Smooth muscle cell of the brain vasculature (primary cell): ENCODE results near the gene HOOK2.
"Not testable (repeated sequence)": the region's sequence is repeated elsewhere in the genome, so short reads cannot be mapped to it uniquely, and the experiment has no call there.

Experiments
- DNase-seq: peaks from one replicate; pipeline ENCODE4 v3.0.0-alpha.2; 2012; ENCODE audit warnings: low read depth, low spot score

Gene HOOK2, protein sequence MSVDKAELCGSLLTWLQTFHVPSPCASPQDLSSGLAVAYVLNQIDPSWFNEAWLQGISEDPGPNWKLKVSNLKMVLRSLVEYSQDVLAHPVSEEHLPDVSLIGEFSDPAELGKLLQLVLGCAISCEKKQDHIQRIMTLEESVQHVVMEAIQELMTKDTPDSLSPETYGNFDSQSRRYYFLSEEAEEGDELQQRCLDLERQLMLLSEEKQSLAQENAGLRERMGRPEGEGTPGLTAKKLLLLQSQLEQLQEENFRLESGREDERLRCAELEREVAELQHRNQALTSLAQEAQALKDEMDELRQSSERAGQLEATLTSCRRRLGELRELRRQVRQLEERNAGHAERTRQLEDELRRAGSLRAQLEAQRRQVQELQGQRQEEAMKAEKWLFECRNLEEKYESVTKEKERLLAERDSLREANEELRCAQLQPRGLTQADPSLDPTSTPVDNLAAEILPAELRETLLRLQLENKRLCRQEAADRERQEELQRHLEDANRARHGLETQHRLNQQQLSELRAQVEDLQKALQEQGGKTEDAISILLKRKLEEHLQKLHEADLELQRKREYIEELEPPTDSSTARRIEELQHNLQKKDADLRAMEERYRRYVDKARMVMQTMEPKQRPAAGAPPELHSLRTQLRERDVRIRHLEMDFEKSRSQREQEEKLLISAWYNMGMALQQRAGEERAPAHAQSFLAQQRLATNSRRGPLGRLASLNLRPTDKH

DNA sequence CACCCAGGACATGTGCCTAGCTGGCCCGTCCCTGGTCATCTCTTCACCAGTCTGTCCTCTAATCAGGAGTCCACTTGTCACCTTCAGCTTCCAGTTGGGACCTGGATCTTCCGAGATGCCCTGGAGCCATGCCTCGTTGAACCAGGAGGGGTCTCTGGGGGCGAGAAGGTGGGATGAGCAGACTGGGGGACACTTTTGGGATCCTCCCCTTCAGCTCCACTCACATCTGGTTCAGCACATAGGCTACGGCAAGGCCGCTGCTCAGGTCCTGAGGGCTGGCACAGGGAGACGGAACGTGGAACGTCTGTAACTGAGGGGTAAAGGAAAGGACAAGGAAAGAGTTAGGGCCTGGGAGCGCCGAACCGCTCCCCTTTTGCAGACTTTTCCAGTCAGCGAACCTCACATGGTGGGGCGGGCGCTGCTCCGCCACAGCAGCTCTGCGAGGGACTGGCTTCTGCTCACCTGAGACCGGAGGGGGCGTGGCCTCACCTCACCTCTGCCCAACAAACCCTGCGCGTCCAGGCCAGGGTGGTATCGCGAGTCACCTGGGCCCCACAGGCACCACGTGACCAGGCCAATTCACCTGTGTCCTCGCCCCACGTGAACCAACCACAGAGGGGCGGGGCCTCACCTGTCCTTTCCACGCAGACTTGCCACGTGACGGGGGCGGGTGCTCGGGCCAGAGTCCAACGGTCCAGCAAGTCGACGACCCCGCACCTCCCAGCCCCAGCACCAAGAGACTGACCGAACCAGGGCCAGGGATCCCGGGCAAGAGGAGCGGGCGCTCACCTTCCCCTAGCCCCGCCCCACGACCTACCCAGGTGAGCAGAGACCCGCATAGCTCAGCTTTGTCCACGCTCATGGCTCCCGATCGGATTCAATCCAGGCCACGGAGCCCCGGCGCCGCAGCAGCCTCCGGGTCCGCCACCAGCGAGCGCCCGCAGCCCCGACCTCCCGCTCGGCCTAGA is at the start of gene HOOK2:
HOOK2 (minus strand) TSS at position 965 of the 968 bp plus-strand sequence; CDS start at position 862, 103 bp downstream.
- DNase-seq, result no peak

DNA sequence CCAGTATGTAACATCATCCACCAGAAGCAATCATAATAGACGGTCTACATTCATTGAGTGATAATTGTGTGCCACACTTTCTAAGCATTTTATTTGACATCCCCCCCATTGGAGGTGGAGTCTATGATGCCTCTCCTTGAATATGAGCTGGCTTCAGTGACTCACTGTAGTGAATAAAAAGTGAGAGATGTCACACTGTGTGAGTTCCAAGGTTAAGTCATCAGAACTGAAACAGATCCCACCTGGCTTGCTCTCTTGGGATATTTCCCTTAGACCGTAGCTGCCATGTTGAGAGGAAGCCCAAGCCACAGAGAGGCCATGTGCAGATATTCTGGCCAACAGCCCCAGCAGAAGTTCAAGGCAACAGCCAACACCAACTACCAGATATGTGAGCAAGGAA is 46.4 kb upstream of the HOOK2 start:
- DNase-seq, result no peak

DNA sequence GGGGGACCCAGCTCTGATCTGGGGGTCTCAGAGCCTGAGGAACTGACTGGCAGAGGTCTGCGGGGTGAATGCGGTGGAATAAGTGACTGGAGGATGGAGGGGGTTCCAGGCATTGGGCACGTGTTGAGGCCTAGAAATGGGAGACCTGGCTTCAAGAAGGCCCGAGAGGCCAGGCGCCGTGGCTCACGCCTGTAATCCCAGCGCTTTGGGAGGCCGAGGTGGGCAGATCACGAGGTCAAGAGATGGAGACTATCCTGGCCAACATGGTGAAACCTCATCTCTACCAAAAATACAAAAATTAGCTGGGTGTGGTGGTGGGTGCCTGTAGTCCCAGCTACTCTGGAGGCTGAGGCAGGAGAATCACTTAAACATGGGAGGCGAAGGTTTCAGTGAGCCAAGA is 42.5 kb upstream of the HOOK2 start:
- not testable (repeated sequence) for DNase-seq

DNA sequence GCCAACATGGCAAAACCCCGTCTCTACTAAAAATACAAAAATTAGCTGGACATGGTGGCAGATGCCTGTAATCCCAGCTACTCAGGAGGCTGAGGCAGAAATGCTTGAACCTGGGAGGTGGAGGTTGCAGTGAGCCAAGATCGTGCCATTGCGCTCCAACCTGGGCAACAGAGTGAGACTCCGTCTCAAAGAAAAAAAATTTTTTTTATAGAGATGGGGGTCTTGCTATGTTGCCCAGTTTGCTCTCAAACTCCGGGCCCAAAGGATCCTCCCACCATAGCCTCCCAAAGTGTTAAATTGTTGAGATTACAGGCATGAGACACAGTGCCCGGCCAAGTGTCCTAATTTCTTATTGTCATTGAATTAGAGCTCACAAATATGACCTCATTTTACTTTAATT is 41.8 kb upstream of the HOOK2 start:
- not testable (repeated sequence) for DNase-seq

DNA sequence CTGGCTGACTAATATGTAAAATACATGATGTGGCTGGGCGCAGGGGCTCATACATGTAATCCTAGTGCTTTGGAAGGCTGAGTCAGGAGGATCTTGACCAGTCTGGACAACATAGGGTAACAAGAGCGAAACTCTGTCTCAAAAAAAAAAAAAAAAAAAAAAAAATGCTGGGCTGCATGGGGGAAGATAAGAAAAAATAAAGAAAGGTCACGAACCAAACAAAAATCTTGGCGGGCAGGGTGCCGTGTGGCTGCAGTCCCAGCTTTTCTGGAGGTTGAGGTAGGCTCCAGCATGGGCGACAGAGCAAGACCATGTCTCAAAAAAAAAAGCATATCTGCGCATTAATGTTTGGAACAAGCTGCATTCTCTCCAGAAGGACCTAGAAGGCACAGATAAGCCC is 39.7 kb upstream of the HOOK2 start:
- no peak for DNase-seq

DNA sequence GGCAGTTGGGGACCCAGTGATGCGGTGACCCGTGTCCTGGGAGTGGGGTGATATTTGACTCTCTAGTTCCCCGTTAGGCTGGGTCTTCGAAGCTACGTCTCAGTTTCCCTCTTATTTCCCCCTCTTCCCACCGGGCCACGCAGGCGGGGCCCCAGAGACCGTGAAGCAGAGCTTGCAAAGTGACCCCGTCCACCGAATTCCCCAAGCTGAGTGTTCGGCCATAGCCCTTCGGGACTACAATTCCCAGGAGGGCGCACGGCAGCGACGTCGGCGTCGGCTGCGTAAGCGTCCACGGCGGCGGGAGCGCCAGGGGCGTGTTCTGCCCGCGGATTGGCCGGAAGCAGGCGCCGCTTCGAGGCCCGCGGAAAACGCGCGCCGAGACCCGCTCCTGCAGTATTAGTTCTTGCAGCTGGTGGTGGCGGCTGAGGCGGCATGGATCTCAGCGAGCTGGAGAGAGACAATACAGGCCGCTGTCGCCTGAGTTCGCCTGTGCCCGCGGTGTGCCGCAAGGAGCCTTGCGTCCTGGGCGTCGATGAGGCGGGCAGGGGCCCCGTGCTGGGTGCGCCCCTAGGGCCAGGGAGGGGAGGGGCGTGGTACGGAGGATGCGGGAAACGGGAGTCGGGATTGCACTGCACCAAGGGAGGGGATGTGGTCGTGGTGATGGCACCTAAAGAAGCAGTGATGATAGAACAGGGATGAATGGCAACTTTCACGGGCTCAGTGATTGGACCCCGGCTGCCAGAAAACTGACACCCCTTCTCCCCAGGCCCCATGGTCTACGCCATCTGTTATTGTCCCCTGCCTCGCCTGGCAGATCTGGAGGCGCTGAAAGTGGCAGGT is 31.1 kb upstream of the HOOK2 start, which contains the start of gene RNASEH2A:
RNASEH2A (plus strand) TSS at position 343 of the 840 bp plus-strand sequence; CDS start at position 433, 90 bp downstream.
- no peak for DNase-seq

DNA sequence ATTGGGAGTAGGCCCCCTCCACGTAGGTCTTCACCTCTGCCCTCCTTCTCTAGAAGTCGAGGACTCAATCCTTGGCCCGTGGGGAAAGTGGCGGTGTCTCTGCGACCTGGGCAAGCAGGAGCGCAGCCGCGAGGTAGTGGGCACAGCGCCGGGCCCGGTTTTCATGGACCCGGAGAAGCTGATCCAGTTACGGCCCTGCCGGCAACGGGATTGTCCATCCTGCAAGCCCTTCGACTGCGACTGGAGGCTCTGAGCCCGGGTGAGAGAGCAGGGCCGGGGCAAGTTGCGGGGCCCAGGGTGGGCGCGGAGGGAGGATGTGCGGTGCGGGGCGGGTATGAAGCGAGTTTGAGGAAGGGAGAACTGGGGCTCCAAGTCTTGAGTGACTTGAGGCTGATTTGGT is 28.7 kb upstream of the HOOK2 start:
- no peak for DNase-seq

DNA sequence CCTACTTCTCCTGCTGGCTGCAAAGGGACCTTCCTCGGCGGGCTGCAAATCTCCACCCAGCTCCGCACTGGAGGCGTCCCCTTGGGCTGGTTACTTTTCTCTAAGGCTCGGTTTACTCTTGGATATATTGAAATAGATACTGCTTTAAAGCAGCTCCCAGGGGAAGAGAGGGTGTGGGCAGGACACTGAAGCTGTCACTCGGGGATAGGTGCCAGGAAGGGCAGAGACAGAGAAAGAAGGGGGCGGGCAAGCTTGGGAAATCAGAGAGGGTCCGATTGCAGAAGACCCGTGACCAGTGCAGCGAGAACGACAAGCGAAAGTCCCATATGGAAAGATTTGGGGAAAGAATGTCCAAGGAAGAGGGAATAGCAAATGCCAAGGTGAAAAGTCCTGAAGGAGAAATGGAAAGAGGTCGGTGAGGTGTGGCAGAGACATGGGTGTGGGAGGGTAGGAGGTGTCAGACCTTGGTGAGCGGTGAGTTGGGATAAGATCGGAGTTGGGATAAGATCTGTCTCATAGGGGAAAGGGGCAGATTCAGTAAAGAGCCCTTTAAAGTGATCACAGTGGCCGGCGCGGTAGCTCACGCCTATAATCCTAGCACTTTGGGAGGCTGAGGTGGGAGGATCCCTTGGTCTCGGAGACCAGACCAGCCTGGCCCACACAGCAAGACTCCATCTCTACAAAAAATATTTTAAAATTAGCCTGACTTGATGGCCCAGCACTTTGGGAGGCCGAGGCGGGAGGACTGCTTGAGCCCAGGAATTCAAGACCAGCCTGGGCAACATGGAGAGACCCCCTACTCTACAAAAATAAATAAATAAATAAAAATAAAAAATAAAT is 27.1 kb upstream of the HOOK2 start:
- no peak for DNase-seq

DNA sequence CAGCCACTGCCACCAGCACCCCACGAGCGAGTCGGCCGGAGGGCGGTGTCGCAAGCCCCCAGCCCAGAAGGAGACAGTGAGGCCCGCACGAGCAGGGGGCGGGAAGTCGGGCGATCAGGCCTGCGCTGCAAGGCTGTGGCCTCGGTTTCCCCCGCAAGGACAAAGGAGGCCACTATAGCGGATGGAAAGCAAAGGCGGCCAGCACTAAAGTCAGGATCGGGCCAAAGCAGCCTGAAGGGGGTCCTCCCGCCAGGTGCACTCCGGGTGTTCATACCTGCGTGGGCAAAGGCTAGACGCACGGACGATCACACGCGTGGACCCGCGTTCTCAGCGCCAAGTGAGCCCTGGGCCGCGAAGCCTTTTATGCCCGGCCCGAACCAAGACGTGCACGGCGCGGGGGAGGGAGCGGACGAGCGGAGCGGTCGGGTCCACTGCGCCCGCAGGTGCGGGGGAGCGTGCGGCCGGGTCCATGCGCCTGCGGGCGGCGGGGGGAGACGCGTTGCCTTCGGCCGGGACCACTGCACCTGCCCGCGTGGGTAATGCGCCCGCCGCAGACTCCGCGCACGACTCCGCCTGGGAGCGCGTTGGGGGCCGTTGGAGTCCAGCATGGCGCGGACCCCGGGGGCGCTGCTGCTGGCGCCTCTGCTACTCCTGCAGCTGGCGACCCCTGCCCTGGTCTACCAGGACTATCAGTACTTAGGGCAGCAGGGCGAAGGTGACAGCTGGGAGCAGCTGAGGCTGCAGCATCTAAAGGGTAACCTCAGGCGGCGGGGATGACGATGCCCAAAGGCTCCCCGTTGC is 26.3 kb upstream of the HOOK2 start, which contains the start of the genes PRDX2 and THSD8:
PRDX2 (minus strand) TSS at position 335 of the 801 bp plus-strand sequence. CDS start 539 bp downstream, outside the sequence.
THSD8 (plus strand) TSS at position 604 of the 801 bp plus-strand sequence; CDS start at position 607, 3 bp downstream.
- no peak for DNase-seq

DNA sequence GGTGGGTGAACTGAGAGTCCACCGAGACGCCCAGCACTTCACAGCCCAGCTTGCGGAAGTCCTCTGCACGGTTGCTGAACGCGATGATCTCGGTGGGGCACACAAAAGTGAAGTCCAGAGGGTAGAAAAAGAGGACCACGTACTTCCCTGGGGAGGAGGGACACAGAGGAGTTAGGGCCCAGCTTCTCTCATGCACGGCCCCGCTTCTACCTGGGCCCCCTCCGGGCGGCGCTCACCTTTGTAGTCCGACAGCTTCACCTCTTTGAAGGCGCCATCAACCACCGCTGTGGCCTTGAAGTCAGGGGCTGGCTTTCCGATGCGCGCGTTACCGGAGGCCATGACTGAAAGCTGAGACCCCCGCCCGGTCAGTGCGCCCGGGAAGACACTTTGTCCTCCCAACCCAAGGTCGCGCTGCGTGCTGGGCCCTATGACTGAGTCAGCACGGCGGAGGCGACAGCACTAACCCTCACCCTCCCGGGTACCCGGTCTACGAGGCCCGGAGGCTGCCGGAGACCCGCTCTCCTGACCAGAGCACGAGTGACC is 25.6 kb upstream of the HOOK2 start:
- DNase-seq, result no peak

DNA sequence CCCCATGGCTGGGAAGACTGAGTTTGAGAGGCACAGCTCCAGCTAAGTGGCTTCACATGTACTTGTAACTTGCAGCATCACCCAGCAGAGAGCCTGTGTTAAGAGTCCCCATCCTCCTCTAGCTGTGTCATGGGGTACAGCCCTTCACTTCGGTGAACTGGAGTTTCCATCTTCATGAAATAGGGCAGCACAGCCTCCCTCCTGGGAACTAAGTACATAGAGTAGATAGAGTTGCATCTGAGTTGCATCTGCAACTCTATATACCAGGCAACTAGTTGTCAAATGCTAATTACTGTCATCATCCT is 25.1 kb upstream of the HOOK2 start:
- DNase-seq, result no peak

DNA sequence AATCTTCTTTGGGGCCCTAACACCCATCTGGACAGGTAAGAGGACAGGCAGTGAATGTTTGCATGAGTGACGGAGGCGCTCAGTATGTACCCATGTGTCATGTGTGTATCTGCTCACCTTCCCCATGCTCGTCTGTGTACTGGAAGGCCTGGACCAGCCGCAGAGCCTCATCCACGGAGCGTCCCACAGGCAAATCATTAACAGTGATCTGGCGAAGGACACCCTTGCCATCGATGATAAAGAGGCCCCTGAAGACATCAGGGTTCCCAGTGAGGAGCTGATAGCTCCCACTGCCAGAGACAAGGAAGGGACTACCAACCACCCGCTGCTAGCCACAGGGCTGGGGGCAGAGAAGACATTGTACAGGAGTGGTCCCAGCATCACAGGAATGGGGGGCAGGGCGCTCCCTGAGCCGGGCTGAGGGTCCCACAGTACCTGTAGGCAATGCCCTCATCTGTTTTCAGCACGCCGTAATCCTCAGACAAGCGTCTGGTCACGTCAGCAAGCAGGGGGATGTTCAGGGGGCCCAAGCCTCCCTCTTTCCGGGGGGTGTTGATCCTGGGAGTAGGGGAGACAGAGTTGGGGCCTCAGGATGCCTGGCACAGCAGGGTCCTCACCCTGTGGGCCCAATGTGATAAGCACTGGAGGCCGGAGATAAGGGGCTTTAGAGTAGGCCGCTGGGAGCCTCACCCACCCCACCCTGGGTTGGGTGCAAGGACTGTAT is 24.6 kb upstream of the HOOK2 start:
- no peak for DNase-seq

DNA sequence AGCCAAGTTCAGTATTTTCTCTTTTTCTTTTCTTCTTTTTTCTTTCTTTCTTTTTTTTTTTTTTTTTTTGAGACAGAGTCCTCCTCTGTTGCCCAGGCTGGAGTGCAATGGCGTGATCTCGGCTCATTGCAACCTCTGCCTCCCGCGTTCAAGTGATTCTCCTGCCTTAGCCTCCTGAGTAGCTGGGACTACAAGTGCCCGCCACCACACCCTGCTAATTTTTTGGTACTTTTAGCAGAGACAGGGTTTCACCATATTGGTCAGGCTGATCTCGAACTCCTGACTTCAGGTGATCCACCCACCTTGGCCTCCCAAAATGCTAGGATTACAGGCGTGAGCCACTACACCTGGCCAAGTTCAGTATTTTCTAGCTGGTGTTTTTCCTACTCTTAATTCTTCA is 22.3 kb upstream of the HOOK2 start:
- not testable (repeated sequence) for DNase-seq

DNA sequence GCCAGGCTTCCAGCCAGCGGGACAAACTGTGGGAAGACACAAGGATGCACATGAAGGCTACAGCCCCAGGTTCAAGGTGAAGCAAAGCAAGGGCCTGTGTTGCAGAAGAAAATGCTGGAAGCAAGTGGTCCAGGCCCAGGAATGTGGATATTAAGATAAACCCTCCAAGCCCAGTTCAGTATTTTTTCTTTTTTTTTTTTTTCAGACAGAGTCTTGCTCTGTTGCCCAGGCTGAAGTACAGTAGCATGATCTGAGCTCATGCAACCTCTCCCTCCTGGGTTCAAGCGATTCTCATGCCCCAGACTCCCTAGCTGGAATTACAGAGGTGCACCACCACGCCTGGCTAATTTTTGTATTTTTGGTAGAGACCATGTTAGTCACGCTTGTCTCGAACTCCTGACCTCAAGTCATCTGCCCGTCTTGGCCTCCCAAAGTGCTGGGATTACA is 21.8 kb upstream of the HOOK2 start:
- DNase-seq, result no peak

DNA sequence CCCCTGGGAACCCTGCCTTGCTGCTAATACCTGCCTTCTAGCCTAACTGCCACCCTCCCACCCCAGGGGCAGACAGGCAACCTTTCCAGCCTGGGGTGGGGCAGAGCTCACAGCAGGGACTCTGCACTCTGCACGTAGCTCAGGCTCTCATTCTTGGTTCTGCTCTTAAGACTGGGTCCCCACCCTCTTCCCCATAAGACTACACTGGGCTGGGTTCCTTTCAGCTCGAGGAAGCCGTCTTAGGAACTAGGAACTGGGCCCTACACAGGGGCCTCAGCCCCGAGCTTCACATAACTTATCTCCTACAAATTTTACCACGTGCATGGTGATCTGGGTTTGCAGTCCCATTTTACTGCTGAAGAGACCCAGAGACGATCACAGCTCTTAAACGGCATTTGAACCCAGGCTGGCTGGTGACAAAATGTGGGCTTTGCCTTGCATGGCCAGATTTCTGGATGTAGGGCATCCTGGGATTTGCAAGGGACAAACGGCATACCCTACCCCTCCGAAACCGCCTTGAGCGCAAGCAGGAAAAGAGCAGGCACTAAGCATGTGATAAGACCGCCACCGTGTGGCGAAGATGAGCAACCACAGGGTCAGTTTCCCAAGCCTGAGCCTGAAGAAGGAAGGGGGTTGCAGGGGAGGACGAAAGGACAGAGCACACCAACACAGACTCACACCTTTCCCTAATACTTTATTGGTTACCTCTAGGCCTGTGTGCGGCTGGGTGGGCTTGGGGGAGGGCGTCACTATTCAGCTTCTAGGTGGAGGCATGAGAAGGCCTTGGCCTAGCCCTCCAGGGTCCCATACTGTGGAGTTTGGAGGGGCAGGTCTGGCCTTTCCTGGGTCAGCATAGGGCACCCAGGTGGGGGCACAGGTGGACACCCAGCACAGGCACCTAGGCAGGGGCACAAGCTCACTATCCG is 21.1 kb upstream of the HOOK2 start:
- DNase-seq, result no peak

DNA sequence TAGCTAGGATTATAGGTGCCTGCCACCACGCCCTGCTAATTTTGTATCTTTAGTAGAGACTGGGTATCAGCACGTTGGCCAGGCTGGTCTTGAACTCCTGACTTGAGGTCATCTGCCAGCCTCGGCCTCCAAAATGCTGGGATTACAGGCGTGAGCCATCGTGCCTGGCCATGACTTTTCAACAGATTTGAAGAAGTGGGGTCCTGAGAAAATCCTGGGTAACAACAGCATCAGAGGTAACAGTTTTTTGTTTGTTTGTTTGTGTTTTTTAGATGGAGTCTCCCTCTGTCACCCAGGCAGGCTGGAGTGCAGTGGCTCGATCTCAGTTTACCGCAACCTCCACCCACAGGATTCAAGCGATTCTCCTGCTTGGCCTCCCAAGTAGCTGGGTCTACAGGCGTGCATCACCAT is 19.6 kb upstream of the HOOK2 start:
- DNase-seq, result no peak
